Erythroblast (primary cell): Measurements from ENCODE around the gene ZNF575.

ENCODE experiments used
- GATA1 ChIP-seq: IDR thresholded peaks from 2 replicates; pipeline ENCODE4 v1.6.1; 2011; ENCODE audit warnings: low read depth, mild to moderate bottlenecking, control low read depth, low read length, moderate library complexity
- POLR2A ChIP-seq: IDR thresholded peaks from 2 replicates; pipeline ENCODE4 v1.6.1; 2011; ENCODE audit warnings: mild to moderate bottlenecking, low read length

DNA sequence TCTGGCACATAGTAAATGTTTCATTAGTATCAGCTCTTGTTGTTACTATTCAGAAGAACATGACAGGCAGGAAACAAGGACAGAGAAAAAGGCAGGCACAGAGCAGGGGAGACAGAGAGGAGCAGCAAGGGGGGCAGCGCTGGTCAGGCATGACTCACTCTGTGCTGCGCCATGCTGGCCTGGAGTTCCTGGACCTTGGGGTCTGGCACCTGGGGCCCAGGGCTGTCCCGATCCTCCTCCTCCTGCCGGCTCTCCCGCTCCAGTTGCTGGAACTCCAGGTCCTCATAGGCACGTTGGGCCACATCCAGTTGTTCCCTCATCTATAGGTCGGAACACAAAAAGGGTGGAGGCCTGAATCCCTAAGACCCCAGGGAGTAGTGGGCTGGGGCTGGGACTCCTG is 36.0 kb upstream of the ZNF575 start:
- TF ChIP-seq POLR2A (no peak), GATA1 (no peak)
